Measurements from ENCODE around the gene ARSI.

- TF ChIP-seq ZNF571 (tag by site-specific recombination; IDR thresholded peaks at IDR 0.05) (no peak), CTCF (tag by site-specific recombination; IDR thresholded peaks at IDR 0.05) (no peak), REST (tag by site-specific recombination; IDR thresholded peaks at IDR 0.05) (no peak), ZXDB (tag by site-specific recombination; IDR thresholded peaks at IDR 0.05) (no peak), ZNF324 (tag by site-specific recombination; IDR thresholded peaks at IDR 0.05) (no peak), ZNF138 (tag by site-specific recombination; IDR thresholded peaks at IDR 0.05; ENCODE audit: borderline replicate concordance) (no peak), ZNF174 (tag by site-specific recombination; IDR thresholded peaks at IDR 0.05) (no peak), ZSCAN18 (tag by site-specific recombination; IDR thresholded peaks at IDR 0.05) (no peak), SETDB1 (IDR thresholded peaks at IDR 0.05; ENCODE audit: insufficient read length, low read length) (no peak)
Observed at GRCh38 chr5:150261231-150261630, 41.5 kb downstream of the ARSI start.

Data from HEK293 (cell line).